Measurements from ENCODE around the gene DIPK1B.

- TF ChIP-seq, protein P1, sequence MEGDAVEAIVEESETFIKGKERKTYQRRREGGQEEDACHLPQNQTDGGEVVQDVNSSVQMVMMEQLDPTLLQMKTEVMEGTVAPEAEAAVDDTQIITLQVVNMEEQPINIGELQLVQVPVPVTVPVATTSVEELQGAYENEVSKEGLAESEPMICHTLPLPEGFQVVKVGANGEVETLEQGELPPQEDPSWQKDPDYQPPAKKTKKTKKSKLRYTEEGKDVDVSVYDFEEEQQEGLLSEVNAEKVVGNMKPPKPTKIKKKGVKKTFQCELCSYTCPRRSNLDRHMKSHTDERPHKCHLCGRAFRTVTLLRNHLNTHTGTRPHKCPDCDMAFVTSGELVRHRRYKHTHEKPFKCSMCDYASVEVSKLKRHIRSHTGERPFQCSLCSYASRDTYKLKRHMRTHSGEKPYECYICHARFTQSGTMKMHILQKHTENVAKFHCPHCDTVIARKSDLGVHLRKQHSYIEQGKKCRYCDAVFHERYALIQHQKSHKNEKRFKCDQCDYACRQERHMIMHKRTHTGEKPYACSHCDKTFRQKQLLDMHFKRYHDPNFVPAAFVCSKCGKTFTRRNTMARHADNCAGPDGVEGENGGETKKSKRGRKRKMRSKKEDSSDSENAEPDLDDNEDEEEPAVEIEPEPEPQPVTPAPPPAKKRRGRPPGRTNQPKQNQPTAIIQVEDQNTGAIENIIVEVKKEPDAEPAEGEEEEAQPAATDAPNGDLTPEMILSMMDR (IDR thresholded peaks at IDR 0.05 in 8 of 11, conservative IDR thresholded peaks at IDR 0.05 in 3 of 11): no peak
- TF ChIP-seq POLR2AphosphoS5 (IDR thresholded peaks at IDR 0.05) (peak; percentile 67 to 88 (median 84)), POLR2A (IDR thresholded peaks at IDR 0.05) (no peak)
These were observed 38.2 kb upstream of the DIPK1B start for GRCh38 chr9:136673975-136674785.
